GM18517 (cell line): Measurements from ENCODE around the gene CACFD1.
"Not testable (repeated sequence)": the region's sequence is repeated elsewhere in the genome, so short reads cannot be mapped to it uniquely, and the experiment has no call there.

ENCODE experiments used
- ATAC-seq: cut with Tn5 transposase; IDR thresholded peaks from one replicate; pipeline ENCODE4 v1.9.1; 2021; ENCODE audit warnings: mild to moderate bottlenecking, moderate library complexity; ENCODE audit not compliant: unreplicated experiment

The CACFD1 gene

DNA sequence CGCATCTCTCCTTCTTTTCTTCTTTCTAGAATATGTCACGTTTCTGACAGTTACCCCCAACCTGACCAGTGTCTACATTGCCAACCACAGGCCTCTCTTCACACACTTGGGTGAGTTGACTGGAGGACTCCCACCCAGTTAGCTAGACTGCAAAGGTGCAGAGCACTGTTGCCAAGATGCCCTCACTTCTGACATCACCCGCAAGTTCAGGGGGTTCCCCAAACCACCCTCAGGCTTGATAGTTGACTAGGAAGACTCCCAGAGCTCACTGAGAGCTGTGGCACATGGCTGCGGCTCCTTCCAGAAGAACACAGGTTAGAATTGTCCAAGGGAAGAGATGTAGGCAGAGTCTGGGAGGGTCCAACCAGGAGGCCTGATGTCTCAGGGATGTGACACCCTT, 20.4 kb upstream of the CACFD1 start:
- ATAC-seq, result no peak

DNA sequence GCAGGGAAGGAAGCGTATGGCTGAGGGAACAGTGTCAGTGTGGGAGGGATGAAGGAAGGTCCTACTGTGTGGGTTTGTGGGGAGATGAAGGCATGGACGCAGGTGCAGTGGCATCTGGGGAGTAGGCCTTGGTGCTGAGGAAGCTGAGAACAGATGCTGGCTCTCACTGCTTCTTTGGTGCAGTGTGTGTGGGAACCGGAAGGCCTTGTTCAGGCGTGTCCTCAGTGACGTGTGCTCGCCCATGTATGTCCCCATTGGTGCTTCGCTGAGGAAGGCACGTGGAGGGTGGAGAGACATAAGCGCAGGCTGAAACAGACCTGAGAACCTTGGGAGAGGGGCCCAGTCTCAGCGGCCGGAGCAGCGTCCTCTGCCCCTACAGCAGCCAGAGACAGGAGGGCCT, 18.9 kb upstream of the CACFD1 start:
- ATAC-seq, result no peak

- ATAC-seq, result no peak
Observed at GRCh38 chr9:133441571-133441970, 18.2 kb upstream of the CACFD1 start.

DNA sequence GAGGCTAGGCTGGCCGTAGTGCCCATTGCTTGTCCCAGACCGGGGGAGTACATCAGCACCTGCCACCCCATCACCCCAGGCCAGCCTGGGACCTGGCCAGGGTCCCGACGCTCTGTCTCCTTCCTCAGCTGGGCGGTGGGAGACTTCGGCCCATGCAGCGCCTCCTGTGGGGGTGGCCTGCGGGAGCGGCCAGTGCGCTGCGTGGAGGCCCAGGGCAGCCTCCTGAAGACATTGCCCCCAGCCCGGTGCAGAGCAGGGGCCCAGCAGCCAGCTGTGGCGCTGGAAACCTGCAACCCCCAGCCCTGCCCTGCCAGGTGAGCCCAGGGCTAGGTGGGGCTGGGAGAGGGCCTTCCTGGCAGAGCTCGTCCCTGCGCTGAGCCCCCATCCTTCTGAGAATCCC, 16.5 kb upstream of the CACFD1 start:
- no peak for ATAC-seq

DNA sequence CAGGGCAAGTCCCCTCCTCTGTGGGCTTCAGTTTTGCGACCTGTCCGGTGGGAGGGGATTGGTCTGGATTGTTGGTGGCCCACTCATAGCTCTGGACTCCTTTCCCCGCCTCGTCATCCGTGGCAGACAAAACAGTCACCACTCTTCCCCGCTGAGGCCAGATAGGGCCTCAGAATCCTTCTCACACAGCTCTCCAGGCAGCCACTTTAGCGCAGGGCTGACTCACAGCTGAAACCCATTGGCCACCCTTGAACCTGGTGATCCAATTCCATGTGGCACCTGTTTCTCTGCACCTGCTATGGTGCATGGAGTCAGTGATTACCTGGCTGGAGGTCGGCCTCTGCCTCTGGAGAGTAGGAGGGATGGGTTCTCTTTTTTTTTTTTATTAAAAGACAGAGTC, 15.8 kb upstream of the CACFD1 start:
- ATAC-seq, result no peak

GRCh38 chr9:133445293-133445969, 14.3 kb upstream of the CACFD1 start:
- ATAC-seq, result no peak

DNA sequence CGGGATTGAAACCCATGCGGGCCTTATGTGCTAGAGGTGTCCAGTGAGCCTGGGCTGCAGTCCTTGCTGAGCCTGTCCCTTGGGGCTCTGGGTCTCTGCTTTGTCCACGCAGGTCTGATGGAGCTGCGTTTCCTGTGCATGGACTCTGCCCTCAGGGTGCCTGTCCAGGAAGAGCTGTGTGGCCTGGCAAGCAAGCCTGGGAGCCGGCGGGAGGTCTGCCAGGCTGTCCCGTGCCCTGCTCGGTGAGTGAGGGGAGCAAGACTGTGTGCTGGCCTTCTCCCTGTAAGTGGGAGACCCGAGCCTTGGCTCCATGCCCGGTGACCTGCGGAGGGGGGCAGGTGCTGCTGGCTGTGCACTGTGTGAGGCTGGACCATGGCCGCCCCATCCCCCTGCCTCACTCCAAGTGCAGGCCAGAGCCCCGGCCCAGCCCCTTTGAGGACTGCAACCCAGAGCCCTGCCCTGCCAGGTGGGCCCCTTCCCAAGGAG, 11.2 kb upstream of the CACFD1 start:
- ATAC-seq, result no peak

DNA sequence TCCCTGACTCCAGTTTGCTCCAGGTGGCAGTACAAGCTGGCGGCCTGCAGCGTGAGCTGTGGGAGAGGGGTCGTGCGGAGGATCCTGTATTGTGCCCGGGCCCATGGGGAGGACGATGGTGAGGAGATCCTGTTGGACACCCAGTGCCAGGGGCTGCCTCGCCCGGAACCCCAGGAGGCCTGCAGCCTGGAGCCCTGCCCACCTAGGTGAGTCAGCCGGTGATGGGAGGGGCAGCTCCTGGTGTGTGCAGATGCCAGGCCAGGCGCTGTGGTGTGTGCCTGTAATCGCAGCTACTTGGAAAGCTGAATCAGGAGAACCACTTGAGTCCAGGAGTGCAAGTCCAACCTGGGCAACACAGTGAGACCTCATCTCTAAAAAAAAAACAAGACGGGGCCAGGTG, 10.0 kb upstream of the CACFD1 start:
- no peak for ATAC-seq

- not testable (repeated sequence) for ATAC-seq
Observed at GRCh38 chr9:133451865-133452264, 7.9 kb upstream of the CACFD1 start.

GRCh38 chr9:133452562-133452961, 7.2 kb upstream of the CACFD1 start:
- ATAC-seq, result no peak

- no peak for ATAC-seq
Observed at GRCh38 chr9:133453651-133454050, 6.1 kb upstream of the CACFD1 start.

DNA sequence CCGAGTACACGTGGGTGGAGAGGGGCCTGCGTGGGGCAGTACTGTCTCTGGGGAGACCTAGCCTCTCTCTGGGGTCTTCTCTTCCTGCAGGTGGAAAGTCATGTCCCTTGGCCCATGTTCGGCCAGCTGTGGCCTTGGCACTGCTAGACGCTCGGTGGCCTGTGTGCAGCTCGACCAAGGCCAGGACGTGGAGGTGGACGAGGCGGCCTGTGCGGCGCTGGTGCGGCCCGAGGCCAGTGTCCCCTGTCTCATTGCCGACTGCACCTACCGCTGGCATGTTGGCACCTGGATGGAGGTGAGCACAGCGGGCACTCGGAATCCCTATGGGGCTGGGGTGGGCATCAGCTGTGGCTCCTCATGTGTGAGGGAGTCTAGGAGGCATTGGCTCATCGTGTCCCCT, 5.5 kb upstream of the CACFD1 start:
- ATAC-seq, result no peak

GRCh38 chr9:133454943-133455673, 4.7 kb upstream of the CACFD1 start:
- no peak for ATAC-seq

GRCh38 chr9:133455936-133456335, 3.8 kb upstream of the CACFD1 start:
- no peak for ATAC-seq

- no peak for ATAC-seq
Observed at GRCh38 chr9:133456409-133456808, 3.4 kb upstream of the CACFD1 start.

DNA sequence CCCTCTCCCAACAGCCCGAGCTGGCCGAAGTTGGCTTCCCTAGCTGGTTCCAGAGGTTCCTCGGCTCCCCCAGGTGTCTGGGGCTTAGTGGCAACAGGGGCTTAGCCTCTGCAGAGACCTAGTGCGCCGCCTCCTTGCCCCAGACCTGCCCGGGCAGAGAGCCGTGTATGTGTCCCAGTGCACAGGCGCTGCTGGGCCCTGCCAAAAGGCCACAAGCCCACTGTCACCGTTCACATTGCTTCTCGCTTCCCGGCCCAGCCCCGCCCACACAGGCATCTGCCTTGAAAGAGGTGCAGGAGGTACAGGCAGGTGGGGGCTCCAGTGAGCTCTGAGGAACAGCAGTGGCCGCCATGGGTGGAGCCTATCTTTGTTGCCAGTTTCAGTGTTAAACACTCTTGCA, 2.5 kb upstream of the CACFD1 start:
- ATAC-seq, result no peak

GRCh38 chr9:133457748-133458147, 2.0 kb upstream of the CACFD1 start:
- no peak for ATAC-seq

- ATAC-seq, result no peak
Observed at GRCh38 chr9:133458643-133459312, 1.0 kb upstream of the CACFD1 start.

DNA sequence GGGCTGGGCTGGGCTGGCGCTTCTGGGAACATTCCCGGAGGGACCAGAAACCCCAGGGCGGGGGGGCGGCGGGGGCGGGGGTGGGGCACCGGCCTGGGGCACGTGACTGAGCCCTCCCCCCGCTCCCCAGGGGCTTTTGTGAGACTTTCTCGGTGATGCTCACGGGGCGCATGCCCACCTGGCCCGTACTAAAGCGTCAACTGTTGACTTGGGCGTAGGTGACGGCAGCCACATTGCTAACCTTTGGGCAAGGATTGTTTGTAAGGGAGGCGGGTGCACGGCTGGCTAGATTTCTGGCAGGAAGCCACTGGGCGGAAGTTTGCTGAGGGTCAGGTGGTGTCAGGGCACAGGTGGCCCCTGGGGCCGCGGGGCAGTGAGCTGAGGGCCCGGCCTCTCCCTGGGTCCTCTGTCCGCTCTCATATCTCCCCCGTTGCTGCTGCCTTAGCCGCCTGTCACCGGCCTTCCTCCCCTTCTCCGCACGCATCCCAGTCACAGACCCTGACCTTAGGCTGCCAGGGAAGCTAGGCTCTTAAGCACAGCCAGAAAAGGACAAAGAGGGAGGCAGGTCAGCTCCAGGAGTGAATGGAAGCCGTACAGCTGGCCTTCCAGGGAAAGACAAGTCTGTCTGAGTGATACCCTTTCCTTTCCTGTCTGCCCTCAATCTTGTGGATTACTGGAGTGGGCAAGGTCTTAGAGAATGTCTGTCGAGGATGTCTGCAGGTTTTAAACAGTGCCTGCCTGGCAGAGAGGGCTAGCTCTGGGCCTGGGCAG, 812 bp downstream of the CACFD1 start:
- ATAC-seq, result peak; percentile 31

DNA sequence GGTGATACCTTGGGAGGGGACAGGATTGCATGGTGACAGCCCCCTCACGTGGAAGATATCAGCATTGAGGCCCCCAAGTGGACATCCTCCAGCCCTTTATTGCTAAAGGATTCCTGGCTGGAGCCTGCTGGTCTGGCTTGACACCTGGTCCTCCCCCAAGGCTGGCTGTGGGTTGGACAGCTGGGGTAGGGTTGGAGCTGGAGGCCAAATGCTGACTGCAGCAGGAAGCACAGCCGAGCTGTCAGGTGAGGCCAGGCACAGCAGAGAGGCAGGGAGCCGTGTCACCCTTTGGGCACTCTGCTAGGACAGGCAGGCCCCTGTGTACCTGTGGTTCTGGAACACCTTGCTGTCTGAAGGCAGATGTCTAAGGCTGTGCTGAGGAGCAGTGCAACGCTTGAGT, 2.2 kb downstream of the CACFD1 start:
- ATAC-seq, result no peak

DNA sequence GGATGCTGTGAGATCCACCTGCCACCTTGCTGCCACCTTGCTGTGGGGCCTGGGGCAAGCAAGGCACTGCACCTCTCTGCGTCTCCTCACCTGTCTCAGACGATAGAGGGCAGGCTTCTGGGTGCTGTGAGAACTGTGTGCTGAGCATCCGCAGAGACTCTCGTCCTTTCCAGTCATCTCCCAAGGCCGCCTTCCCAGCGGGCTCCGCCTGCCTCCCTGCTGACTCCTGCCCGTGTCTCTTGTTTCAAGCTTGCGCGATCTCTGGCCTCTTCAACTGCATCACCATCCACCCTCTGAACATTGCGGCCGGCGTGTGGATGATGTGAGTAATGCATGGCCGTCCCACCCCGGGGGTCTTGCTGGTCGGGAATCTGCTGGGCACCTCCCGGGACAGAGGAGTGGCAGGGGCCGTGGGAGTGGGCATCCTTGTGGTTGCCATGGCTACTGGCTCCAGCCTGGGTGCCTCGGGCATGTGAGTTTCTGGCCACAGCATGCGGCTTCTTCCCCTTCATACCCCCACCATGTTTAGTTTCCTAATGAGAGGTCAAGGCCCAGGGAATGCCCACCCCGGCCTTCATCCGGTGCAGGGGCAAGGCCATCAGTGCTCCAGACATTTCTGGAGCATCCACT, 3.6 kb downstream of the CACFD1 start:
- no peak for ATAC-seq
